ENCODE data around the gene YIPF1.

Gene YIPF1

DNA sequence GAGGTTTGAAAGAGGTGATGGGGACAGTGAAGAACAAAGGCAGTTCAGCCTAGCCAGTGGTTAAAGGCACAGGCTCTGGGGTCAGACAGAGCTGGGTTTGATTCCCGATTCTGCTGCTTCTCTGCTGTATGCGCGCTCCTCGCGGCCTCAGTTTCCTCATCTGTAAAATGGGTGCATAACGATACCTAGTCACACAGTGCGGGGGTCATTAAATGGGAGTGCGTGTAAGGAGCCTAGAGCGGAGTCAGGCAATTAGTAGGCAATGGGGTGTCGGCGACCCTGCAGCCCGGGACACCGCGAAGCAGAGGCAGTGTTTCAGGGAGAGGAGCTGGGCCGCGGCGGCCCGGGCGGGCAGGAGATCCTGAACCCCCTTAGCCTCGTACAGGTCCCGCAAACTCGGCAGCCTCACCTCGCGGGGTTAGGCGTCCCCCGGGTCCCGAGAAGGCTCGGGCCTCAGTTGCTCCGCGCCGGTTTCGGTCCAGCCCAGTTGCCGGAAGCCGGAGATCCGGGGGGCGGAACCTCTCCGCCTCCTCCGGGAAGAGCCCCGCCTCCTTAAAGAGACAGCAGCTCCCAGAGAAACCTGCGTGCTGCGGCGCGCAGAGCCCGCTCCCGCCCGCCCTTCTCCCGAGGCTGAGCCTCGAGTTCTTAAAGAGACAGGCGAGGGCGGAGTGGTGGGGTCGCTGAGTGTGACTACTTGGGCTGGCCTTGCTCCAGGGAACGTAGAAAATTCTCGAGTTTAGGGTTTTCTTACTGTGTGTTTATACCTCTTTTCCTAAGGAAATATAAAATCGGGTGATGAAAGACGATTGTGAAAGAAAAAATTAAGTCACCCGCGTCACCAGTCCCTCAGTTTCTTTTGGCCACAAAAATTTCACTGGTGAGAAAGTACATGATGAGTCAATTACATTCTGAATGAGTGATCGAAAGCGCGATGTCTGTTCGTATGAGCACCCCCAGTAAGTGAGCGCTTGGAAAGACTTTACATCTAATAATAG lies at the start of gene YIPF1:
YIPF1 (minus strand) TSS at position 494 of the 995 bp plus-strand sequence. CDS start 860 bp downstream, outside the sequence.
- peak; percentile 32 to 96 (median 84) for DNase-seq

DNA sequence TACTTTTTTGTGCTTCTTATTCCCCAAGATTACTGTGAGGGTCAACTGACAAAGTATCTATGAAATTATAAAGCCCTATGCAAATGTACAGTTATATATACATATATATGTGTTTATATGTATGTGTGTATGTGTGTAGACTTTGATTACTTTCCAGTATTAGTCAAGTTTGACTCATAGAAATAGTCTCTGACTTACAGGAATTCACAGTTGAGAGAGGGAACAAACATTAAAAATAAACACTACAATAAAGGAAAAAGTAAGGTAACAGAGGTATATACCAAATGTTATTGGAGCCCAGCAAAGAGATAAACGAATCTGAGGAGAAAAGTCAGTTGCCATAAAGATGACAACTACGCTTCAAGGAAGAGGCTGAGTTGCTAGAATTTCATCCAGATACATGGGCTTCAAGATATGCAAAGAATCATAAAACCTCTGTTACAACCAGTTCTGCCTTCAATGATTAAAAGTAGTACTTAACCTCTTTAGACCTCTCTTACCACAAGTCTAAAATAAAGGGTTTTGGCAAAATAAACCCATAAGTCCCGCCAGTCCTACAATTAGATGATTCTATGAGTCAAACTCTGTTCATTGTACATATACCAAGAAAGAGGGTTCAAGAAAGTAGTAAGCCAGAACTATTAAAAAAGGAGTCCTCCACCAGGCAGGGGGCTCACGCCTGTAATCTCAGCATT lies 48.7 kb upstream of the YIPF1 start:
- no peak for DNase-seq

DNA sequence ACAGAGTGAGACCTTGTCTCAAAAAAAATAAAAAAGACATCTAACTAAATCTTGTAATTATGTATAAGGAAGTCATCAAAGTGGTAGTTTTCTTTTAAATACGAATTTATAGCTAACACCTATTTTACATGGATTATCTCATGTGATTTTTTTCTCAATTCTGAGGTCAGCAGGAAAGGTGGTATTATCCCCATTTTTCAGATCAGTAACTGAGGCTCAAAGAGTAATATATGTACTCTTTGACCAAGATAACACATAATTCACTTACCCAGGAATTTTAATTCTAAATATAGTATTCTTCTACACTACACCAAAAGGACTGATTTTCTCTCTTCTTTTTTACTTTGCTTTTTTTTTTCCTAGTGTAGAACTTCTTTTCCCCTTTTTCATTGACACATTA lies 46.8 kb upstream of the YIPF1 start:
- DNase-seq, result no peak

DNA sequence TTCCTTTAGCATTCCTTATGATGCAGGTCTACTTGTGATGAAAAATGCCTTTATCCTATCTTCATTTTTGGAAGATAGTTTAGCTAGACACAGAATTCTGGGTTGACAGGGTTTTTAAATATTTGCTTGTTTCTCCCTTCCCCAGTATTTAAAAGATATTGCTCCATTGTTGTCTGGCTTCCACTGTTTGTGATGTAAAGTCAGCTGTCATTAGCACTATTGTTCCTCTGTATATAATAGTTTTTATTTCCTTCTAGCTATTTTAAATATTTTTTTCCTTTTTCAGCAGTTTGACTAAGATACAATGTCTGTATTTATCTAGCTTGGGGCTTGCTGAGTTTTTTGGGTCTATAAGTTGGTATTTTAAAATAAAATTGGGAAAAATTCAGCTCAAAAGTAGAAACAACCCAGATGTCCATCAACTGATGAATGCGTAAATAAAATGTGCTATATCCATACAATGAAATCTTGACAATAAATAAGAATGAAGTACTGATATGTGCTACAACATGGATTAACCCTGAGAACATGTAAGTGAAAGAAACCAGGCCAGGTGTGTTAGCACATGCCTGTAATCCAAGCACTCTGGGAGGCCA lies 44.7 kb upstream of the YIPF1 start:
- DNase-seq, result no peak

DNA sequence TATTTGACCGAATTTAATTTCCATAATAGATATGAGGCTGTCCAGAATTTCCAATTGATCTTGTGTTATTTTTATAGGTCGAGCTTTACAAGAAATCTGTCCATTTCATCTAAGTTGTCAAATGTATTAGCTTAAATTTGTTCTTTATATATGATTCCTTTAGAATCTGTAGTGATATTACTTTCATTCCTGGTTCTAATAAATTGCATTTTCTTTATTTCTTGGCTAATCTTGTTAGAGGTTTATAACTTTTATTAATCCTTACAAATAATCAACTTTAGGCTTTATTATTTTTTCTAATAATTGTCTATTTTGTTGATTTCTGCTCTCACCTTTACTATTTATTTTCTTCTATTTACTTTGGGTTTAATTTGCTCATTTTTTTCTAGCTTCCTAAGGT lies 41.9 kb upstream of the YIPF1 start:
- DNase-seq, result no peak

DNA sequence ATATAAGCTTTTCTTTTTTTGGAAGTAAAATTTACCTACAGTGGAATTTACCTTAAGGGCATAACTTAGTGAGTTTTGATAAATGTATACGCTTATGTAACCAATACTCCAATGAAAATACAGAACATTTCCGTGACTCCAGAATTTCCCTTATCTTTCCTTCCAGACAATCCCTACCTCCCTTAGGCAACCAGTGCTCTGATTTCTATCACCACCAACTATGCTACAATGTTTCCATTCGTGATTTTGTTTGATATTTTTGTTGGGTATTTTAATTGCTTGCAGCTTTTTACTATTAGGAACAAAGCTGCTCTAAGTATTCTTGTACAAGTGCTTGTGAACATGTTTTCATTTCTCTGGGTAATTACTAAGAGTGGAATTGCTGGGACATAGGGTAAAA lies 41.3 kb upstream of the YIPF1 start:
- DNase-seq, result no peak

DNA sequence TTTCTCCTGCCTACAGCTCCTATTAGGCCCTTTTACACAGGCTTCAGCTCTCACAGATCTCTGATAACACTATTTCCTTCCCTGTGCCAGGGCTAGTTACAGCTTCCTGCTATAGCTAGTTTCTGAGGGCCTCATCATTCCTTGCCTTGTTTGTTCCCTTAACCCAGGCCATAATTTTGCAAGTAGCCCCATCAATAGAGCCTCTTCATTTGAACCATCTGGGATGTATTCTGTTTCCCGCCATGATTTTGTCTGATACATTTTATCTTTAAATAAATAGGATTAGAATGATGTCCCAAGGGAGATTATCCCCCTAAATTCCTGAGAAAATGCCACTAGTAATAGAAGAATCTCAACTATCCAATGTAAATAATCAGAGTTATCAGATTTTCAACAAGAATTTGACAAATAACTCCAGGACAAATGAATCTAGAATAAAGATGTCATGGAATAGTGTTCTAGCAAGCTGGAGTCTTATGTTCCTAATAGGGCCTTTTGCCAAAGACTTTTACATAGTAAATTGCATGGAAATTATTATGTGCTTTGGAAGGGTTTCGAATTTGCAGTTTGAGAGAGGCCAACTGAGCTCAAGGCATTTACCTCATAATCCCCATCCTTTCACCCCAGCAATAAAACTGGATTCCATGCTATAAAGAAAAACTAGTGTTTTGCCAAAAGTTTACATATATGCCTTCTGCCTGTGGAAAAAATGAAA lies 39.8 kb upstream of the YIPF1 start:
- DNase-seq, result no peak

DNA sequence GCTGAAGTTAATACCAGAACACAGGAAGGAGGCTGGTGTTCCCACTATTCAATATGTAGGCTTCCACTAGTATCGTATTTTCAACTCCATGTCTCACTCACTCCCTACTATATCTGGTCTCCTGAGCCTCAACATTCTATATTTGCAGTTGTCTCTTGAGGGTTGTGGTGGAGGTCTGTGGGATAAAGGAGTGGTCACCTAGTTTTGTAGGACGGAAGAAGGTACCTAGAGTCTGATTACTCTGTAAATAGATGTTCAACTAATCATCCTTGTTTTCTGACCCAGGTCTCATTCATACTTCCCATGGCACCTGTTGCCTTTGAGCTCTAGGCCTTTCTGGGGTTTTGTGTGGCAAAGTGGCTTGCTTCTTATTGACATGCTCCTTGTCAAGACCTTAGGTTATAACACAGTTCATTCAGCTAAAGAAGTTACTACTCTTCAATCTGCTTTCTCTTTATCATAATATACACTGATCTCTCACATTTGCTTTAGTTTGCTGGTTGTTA lies 37.8 kb upstream of the YIPF1 start:
- DNase-seq, result no peak

DNA sequence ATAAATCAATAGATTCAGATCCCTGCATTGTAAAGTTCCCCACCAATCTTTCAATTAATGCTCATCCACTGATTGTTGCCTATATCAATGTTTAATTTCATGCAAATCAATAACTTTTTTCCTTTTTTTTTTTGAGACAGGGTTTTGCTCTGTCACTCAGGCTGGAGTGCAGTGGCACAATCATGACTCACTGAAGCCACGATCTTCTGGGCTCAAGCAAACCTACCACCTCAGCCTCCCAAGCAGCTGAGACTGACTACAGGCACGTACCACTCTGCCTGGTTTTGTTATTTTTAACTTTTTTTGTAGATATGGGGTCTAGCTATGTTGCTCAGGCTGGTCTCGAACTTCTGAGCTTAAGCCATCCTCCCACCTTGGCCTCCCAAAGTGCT lies 30.1 kb upstream of the YIPF1 start:
- DNase-seq, result no peak

DNA sequence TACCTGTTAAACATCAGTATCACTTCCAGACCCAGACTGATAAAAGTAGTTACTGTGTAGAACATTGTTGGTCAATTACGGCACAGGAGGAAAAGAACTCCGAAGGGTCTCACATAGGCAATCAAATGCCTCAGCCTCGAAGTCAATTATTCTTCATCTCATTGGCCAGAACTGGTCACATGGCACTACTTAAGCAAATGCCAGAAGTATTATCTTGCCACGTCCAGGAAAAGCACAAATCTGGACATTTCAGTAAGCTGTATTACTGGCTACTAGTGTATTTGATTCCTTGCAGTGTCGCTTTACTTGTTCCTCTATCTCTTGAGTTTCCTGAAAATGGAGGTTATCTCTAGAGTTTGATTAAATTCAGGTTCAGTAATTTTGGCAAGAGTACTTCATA lies 28.7 kb upstream of the YIPF1 start:
- DNase-seq, result no peak

DNA sequence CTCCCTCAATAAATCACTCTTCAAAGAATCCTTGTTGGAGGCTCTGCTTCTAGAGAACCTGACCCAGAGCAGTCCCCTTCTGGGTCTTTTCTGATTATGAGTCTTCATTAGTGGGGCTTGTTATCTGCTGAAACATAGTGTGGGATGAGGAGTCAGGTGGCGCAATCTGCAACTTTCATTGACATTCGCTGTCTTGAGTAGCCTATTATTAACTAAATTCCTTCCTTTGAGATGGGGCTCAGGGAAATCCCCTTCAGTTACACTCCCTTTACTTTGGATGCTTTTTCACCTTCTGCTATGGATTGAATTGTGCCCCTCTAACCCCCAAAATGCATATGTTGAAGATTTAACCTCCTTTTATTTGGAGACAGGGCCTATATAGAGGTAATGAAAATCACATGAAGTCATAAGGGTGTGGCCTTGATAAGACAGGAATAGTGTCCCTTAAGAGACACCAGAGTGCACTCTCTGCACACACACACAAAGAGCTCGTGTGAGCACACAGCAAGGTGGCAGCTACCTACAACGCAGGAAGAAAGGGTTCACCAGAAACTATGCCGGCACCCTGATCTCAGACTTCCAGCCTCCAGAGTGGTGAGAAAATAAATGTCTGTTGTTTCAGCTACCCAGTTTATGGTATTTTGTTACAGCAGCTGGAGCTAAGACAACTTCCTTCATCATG lies 23.9 kb upstream of the YIPF1 start:
- no peak for DNase-seq

DNA sequence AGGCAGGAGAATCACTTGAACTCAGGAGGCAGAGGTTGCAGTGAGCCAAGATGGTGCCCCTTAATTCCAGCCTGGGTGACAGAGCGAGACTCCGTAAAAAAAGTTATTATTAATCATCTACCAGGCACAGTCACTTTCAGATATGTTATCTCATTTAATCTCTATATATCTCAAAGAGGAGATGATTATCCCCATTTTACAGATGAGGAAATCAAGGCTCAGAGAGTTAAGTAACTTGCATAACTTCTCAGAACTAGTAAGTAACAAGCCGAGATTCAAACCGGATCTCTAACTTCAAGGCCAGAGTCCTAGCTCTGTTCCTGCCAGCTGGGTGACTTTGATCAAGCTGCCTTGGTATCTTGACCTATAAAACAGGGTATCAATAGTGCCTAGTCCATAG lies 21.8 kb upstream of the YIPF1 start:
- DNase-seq, result no peak

DNA sequence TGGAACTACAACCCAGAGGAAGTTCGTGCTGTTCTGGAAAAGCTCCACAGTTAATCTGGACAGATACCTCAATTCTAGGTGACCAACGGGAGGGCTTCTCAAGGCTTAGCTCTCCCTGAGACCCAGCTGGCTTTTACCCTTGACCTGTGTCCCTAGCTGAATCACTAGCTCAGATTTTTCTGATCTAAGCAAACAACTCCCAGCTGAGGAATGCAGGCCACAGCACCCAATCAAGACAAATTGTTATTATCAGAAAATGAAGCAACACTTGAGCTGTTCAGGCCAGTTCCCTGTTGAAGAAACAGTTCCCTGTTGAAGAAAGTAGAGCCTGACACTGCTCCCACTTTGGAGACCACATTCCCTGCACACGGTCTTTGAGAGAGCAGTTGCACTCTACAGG lies 20.3 kb upstream of the YIPF1 start:
- DNase-seq, result no peak

DNA sequence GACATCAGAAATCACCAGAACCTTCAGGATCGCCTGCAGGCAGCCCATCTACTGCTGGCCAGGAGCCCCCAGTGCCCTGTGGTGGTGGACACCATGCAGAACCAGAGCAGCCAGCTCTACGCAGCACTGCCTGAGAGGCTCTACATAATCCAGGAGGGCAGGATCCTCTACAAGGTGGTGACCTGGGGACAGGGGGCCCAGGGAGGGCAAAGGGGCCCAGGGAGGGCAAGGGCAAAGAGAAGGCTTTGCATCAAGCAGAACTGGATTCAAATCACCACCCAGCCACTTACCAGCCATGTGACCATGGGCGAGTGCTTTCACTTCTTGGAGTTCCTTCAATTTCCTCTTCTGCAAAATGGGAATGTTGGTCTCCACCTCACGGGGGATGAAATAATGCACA lies 16.5 kb upstream of the YIPF1 start:
- DNase-seq, result no peak

DNA sequence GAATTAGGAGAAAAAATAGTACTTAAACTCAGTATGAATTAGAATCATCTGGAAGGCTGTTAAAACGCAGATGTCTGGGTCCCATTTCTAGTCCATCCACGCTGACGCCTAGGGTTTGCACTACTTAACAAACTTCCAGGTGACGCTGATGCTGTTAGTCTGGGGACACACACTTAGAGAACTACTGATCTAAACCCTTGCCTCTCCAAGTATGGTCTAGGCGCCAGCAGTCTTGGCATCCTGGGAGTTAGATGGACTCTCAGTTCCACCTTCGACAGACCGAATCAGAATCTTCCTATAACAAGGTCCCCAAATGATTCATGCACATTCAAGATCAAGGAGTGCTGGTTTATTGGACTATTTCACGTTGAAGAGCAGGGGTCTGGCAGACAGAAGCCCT lies 15.9 kb upstream of the YIPF1 start:
- no peak for DNase-seq

DNA sequence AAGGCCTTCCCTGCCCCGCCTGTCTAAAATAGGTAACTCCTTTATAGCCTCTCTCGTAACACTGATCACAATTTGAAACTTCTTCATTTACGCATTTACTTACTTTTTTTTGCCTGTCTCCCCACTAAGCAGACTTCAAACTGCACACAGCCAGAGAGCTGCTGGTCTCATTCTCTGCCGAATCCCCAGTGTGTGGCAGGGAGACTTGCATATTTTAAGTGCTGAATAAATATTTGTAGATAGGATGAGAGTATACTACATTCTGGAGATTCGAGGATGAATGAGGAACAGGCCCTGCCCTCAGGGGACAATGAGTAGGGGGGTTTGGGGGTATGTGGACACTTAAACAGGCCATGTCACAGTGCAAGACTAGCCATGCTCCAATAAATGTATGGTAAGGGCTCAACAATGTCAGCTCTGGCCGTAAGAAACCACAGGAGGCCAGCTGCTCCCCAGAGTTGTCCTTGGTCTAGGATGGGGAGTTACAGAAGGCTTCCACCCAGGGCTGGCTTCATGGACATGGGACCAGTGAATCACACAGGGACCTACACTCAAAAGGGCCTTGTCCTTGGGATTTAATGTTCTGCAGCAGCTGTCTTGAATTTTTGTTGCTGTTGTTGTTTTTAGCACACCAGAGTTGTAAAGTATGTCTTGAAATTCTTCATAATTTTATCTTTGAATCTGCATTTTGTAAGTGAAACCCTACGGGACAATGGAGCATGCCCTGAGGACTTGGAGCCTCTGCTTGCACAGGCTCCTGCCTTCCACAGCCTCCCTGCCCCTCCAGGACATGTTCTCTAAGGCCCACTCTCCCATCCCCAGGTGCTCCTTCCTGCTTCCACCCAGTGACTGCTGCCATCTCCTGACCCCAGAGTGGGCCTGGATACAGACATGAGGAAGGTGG lies 12.9 kb upstream of the YIPF1 start:
- DNase-seq, result no peak

DNA sequence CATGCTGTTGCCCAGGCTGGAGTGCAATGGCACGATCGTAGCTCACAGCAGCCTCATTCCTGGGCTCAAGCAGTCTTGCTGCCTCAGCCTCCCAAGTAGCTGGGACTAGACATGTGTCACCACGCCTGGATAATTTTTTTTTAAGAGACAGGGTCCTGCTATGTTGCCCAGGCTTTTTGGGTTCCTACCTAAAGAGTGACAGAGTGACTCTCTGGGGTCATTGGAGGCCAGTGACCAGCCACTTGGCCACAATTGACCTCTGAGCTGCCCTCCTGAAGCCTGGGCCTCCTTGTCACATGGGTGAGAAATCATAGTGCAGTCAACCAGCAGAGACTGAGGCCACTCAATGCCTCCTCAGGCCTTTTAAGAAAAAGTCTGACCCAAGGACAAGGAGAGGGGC lies 10.1 kb upstream of the YIPF1 start:
- no peak for DNase-seq

DNA sequence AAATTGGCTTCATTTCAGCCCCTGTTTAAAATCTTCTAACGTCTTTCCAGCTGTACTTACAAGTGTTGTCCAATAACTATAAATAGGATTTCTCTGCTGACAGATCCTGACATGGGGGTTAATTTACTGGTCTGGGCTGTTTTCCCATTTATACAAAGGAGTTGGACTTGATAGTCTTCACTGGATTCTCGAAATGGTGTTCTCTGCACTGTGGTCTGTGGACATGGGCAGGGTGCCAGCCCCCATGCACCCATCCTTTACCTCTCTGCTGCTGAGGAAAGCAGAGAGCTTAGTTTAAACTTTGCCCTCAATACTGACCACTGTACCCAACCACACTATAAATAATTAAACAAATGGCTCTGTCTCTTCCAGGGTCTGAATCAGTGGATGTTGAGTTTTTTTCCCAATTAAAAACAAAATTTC lies 9.6 kb upstream of the YIPF1 start:
- DNase-seq, result peak in 8 of 56 donors; percentile 6 to 49 (median 15)

DNA sequence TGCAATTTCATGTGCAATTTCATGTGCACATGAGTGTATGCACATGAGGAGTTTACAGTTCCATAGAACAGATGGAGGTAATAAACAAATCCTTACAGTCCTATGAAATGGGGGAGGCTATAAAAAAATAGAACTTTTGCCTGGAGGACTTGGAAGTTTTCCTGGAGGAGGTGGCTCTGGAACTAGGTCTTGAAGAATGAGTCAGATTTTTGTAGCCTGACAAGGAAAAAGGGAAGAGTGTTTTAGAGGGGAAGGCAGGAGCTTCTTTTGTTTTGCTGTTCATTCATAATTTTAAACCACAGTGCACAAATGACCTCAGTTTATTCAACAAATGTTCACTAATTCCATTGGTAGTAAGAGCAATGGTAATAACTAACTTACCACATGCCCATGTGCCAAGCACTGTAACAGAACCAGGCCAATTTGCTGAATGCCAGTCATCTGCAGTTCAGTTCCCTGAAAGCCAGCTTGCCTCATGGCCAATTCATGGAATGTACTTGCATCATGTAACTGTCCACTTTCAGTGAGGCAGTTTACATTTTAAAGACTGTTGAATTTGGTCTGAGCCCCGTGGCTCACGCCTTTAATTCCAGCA lies 7.1 kb upstream of the YIPF1 start:
- no peak for DNase-seq

All from amygdala (tissue), 56 donors.